ENCODE data around the gene EPB41.
"Not testable (repeated sequence)": the region's sequence is repeated elsewhere in the genome, so short reads cannot be mapped to it uniquely, and the experiment has no call there.

The EPB41 gene

GRCh38 chr1:29117381-29117780 lies 203.0 kb downstream of the EPB41 start:
- DNase-seq = no peak

- DNase-seq = no peak
These were observed 205.0 kb downstream of the EPB41 start for GRCh38 chr1:29119121-29119929.

GRCh38 chr1:29120367-29120766 lies 206.0 kb downstream of the EPB41 start:
- DNase-seq = no peak

GRCh38 chr1:29120947-29121485 lies 206.6 kb downstream of the EPB41 start:
- DNase-seq = peak; percentile 78

- DNase-seq = no peak
These were observed 207.2 kb downstream of the EPB41 start for GRCh38 chr1:29121516-29121935.

GRCh38 chr1:29121936-29122681 lies 207.7 kb downstream of the EPB41 start:
- DNase-seq = no peak

GRCh38 chr1:29122682-29123052 lies 208.3 kb downstream of the EPB41 start:
- DNase-seq = no peak

- no peak for DNase-seq
These were observed 208.9 kb downstream of the EPB41 start for GRCh38 chr1:29123053-29123886.

- DNase-seq = no peak
These were observed 209.6 kb downstream of the EPB41 start, which contains the start of gene TMEM200B for GRCh38 chr1:29123887-29124365. Gene TMEM200B, minus strand, starts transcription at chr1:29123903. Its CDS starts 2,075 bp downstream, at chr1:29121828.

- DNase-seq = peak; percentile 64
These were observed 210.2 kb downstream of the EPB41 start for GRCh38 chr1:29124366-29125236.

- DNase-seq = no peak
These were observed 210.9 kb downstream of the EPB41 start for GRCh38 chr1:29125237-29125641.

- DNase-seq = no peak
These were observed 211.4 kb downstream of the EPB41 start for GRCh38 chr1:29125788-29126187.

- no peak for DNase-seq
These were observed 211.8 kb downstream of the EPB41 start for GRCh38 chr1:29126198-29126597.

GRCh38 chr1:29128739-29129138 lies 214.4 kb downstream of the EPB41 start:
- no peak for DNase-seq

GRCh38 chr1:29129916-29130315 lies 215.5 kb downstream of the EPB41 start:
- DNase-seq = no peak

- DNase-seq = not testable (repeated sequence)
These were observed 216.7 kb downstream of the EPB41 start for GRCh38 chr1:29131056-29131455.

- DNase-seq = no peak
These were observed 219.7 kb downstream of the EPB41 start for GRCh38 chr1:29133861-29134694.

GRCh38 chr1:29134695-29135028 lies 220.3 kb downstream of the EPB41 start:
- DNase-seq = no peak

GRCh38 chr1:29136391-29136915 lies 222.1 kb downstream of the EPB41 start:
- no peak for DNase-seq

- DNase-seq = no peak
These were observed 228.3 kb downstream of the EPB41 start for GRCh38 chr1:29142714-29143113.

- DNase-seq = no peak
These were observed 229.8 kb downstream of the EPB41 start for GRCh38 chr1:29144178-29144577.
